ENCODE measurements around the gene WHAMM. TPM values are rescaled to one million over a fixed set of nuclear protein-coding genes. Genes with fewer than 3 reads are reported as not detected.

The WHAMM gene
- total RNA-seq, 2 experiments from 2014 or later: 11.2 to 12.5 TPM

GRCh38 chr15:82875411-82876003 lies 66.1 kb downstream of the WHAMM start:
- no peaks in the 10 kb centered on the region for H3K36me3 Mint-ChIP-seq (ENCODE audit: low read depth)
- ATAC-seq (no peak), DNase-seq (no peak)
- no peak overlapping the region for H3K4me3 Mint-ChIP-seq
- no peak overlapping the region for H3K27ac Mint-ChIP-seq
- CTCF ChIA-PET: no interaction called here
- peaks cover under 1% of the 10 kb centered on the region for H3K27me3 Mint-ChIP-seq (ENCODE audit: low read depth)
- POLR2A ChIA-PET: no interaction called here
- no peaks in the 10 kb centered on the region for H3K9me3 Mint-ChIP-seq (ENCODE audit: insufficient read depth)
- H3K4me1 Mint-ChIP-seq (ENCODE audit: low read depth): no peaks in the 10 kb centered on the region

GRCh38 chr15:82877825-82878224 lies 68.4 kb downstream of the WHAMM start:
- Mint-ChIP-seq H3K9me3 (ENCODE audit: insufficient read depth) (no peaks in the 10 kb centered on the region), H3K36me3 (ENCODE audit: low read depth) (no peaks in the 10 kb centered on the region), H3K4me3 (no peak overlapping the region), H3K27ac (no peak overlapping the region), H3K4me1 (ENCODE audit: low read depth) (no peaks in the 10 kb centered on the region), H3K27me3 (ENCODE audit: low read depth) (peaks cover 3% of the 10 kb centered on the region)
- ChIA-PET POLR2A (no interaction called here), CTCF (interaction anchor here (1.0 kb wide), 1 partner anchor 122 kb away, joined by 3 read pairs; no protein-coding TSS in a partner anchor)
- ATAC-seq (no peak), DNase-seq (no peak)

DNA sequence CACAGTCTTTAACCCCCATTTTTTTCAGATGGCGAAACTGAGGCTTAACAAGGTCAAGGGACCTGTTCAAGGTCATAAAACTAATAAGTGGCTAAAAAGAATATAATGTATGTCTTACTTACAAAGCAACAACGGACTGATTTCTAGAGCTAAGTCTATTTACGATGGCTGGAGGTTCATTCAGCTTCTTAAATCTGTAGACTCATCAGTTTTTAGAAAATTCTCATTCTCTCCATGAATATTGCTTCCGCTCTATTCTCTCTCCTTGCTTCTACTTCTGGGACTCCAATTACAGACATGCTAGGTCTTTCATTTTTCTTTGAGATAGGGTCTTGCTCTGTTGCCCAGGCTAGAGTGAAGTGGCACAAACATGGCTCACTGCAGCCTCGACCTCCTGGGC lies 68.9 kb downstream of the WHAMM start:
- CTCF ChIA-PET: interaction anchor here (1.0 kb wide), 1 partner anchor 122 kb away, joined by 3 read pairs; no protein-coding TSS in a partner anchor
- Mint-ChIP-seq H3K36me3 (ENCODE audit: low read depth) (no peaks in the 10 kb centered on the region), H3K4me1 (ENCODE audit: low read depth) (no peaks in the 10 kb centered on the region), H3K4me3 (no peak overlapping the region), H3K9me3 (ENCODE audit: insufficient read depth) (no peaks in the 10 kb centered on the region), H3K27ac (no peak overlapping the region), H3K27me3 (ENCODE audit: low read depth) (peaks cover 3% of the 10 kb centered on the region)
- DNase-seq: no peak
- no peak for ATAC-seq
- POLR2A ChIA-PET: no interaction called here

- no peak overlapping the region for H3K27ac Mint-ChIP-seq
- ATAC-seq: no peak
These were observed 71.3 kb downstream of the WHAMM start for GRCh38 chr15:82880704-82881103.

GRCh38 chr15:82881747-82882146 lies 72.3 kb downstream of the WHAMM start:
- CTCF ChIA-PET: no interaction called here
- POLR2A ChIA-PET: no interaction called here
- Mint-ChIP-seq H3K9me3 (ENCODE audit: insufficient read depth) (no peaks in the 10 kb centered on the region), H3K27ac (no peak overlapping the region), H3K36me3 (ENCODE audit: low read depth) (no peaks in the 10 kb centered on the region), H3K4me1 (ENCODE audit: low read depth) (no peaks in the 10 kb centered on the region), H3K27me3 (ENCODE audit: low read depth) (peaks cover 3% of the 10 kb centered on the region), H3K4me3 (no peak overlapping the region)
- no peak for ATAC-seq
- no peak for DNase-seq

More at GRCh38 chr15:82880704-82881103, 71.3 kb downstream of the WHAMM start:
- Mint-ChIP-seq H3K4me1 (ENCODE audit: low read depth) (no peaks in the 10 kb centered on the region), H3K4me3 (no peak overlapping the region), H3K9me3 (ENCODE audit: insufficient read depth) (no peaks in the 10 kb centered on the region), H3K36me3 (ENCODE audit: low read depth) (no peaks in the 10 kb centered on the region), H3K27me3 (ENCODE audit: low read depth) (peaks cover 3% of the 10 kb centered on the region)
- ChIA-PET POLR2A (no interaction called here), CTCF (no interaction called here)
- no peak for DNase-seq

DNA sequence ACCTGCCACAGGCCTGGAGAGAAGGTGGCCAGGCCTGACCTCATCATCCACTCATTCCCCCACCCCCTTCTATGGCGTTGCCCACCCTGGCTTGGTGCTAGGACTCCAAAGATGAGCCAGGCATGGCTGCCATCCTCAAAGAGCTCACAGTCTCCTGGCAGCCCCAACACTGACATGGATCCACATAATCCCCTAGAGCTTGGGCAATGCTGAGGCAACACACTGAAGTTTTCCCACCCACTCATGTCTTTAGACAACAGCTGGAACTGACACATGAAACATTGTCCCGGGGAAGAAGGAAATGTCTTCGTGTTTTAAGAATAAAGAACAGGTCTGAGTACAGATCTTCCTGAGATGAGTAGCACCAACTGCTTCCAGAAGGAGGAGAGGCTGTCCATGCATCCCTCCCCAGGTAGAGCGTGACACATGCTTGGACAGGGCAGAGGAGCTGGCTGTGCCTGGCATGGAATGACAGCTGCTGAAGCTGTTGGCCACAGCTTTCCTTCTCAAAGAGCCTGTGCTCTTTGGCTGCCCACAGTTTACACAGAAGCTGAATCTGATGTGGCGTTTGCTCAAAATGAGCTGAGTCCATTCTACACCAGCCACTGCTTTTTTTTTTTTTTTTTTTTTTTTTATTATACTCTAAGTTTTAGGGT lies 73.0 kb downstream of the WHAMM start:
- Mint-ChIP-seq H3K36me3 (ENCODE audit: low read depth) (no peaks in the 10 kb centered on the region), H3K4me3 (no peak overlapping the region), H3K4me1 (ENCODE audit: low read depth) (no peaks in the 10 kb centered on the region), H3K27ac (no peak overlapping the region), H3K27me3 (ENCODE audit: low read depth) (peaks cover 3% of the 10 kb centered on the region), H3K9me3 (ENCODE audit: insufficient read depth) (no peaks in the 10 kb centered on the region)
- CTCF ChIA-PET: no interaction called here
- DNase-seq: no peak
- no peak for ATAC-seq
- POLR2A ChIA-PET: no interaction called here

Other genes starting within 250 kb of the WHAMM start
- under 1 TPM; 0.18 to 0.29 TPM for gene CPEB1, start 162.3 kb upstream of the WHAMM start, total RNA-seq
- gene AP3B2, start 99.8 kb upstream of the WHAMM start, total RNA-seq: not detected
- gene FSD2, start 3.6 kb upstream of the WHAMM start, total RNA-seq: not detected
- 10 to 100 TPM; 12.0 to 12.8 TPM for gene HOMER2, start 143.1 kb downstream of the WHAMM start, total RNA-seq
- 10 to 100 TPM; 25.8 to 27.0 TPM for gene RAMAC, start 176.6 kb downstream of the WHAMM start, total RNA-seq
- 10 to 100 TPM; 25.2 to 31.0 TPM for gene C15orf40, start 202.0 kb downstream of the WHAMM start, total RNA-seq